ENCODE measurements around the gene NOS1AP. TPM values are rescaled to one million over a fixed set of nuclear protein-coding genes. Genes with fewer than 3 reads are reported as not detected.

Gene NOS1AP
- total RNA-seq, 2 donors from 2014 or later: 3.1 to 4.0 TPM

DNA sequence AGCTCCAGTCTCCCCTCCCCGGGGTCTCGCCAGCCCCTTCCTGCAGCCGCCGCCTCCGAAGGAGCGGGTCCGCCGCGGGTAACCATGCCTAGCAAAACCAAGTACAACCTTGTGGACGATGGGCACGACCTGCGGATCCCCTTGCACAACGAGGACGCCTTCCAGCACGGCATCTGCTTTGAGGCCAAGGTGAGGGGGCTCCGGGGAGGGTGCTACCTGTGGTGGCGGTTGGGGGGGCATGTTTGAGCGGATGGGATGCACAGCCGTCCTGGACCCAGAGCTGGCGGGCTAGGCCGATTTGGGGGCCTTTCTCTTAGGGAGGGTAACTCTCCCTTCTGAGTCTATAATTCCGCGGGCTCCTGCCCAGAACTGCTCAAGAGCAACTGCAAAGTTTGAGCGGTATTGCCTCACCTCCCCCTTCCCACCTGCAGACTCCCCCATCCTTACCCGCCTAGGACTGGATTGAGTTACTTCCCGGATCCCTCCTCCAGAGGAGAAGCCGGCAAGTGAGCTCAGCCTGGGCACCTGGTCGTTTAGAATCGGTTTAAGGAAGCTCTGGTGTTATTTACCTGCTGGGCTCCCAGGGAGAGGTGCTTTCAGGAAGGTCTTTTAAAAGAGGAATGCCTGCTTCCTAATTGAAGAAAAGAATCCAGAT lies 730 bp downstream of the NOS1AP start:
- DNase-seq (peak; percentile 38 to 65 (median 57)), ATAC-seq (peak; percentile 53)
- peak overlapping the region; percentile 65 to 92 (median 78) for H3K27ac ChIP-seq
- peaks cover 24% of the 10 kb centered on the region for H3K4me1 ChIP-seq
- intact Hi-C loops (cut with DNase I): no loop called here
- TF ChIP-seq POLR2A (IDR thresholded peaks at IDR 0.05): peak in 2 of 3 donors; percentile 48 to 54
- TF ChIP-seq, protein P1, sequence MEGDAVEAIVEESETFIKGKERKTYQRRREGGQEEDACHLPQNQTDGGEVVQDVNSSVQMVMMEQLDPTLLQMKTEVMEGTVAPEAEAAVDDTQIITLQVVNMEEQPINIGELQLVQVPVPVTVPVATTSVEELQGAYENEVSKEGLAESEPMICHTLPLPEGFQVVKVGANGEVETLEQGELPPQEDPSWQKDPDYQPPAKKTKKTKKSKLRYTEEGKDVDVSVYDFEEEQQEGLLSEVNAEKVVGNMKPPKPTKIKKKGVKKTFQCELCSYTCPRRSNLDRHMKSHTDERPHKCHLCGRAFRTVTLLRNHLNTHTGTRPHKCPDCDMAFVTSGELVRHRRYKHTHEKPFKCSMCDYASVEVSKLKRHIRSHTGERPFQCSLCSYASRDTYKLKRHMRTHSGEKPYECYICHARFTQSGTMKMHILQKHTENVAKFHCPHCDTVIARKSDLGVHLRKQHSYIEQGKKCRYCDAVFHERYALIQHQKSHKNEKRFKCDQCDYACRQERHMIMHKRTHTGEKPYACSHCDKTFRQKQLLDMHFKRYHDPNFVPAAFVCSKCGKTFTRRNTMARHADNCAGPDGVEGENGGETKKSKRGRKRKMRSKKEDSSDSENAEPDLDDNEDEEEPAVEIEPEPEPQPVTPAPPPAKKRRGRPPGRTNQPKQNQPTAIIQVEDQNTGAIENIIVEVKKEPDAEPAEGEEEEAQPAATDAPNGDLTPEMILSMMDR (IDR thresholded peaks at IDR 0.05): no peak
- H3K27me3 ChIP-seq: no peaks in the 10 kb centered on the region
- H3K4me3 ChIP-seq: peak overlapping the region; percentile 15 to 33
- H3K9me3 ChIP-seq: no peaks in the 10 kb centered on the region
- 0 to 1% methylated on average over 15 to 29 of the region's 29 CpGs for WGBS, 2 donors
- H3K36me3 ChIP-seq (replicated peaks in 1 of 2; ENCODE audit: insufficient read depth in 1 of 2, low read depth in 2 of 2): no peaks in the 10 kb centered on the region

DNA sequence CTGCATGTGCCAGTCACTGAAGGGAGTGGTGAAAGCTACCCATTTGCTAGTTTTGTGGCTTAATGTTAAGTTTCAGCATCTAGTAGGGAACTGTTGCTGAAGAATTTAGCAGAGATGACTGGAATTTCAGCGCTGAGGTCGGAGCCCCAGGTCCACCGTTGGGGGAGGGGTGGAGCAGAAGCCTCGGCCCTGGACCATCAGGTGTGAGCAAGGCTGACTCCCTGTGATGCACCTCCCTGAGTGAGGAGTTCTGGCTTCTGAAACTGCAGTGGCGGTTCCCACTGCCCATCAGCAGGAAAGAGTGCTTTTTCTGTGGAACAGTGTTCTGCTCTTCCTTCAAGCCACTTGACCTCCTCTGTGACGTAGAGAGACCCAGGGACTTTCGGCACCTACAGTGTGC lies 1.3 kb downstream of the NOS1AP start:
- ATAC-seq: no peak
- no peak for TF ChIP-seq POLR2A (IDR thresholded peaks at IDR 0.05)
- TF ChIP-seq, protein P1 (IDR thresholded peaks at IDR 0.05): no peak
- H3K27me3 ChIP-seq: no peaks in the 10 kb centered on the region
- H3K4me3 ChIP-seq: no peak overlapping the region
- WGBS, 2 donors: 36 to 42% methylated on average over 6 to 7 of the region's 7 CpGs
- DNase-seq: peak in 2 of 4 donors; percentile 18 to 26
- H3K4me1 ChIP-seq: peaks cover 24% of the 10 kb centered on the region
- H3K9me3 ChIP-seq: no peaks in the 10 kb centered on the region
- no peaks in the 10 kb centered on the region for H3K36me3 ChIP-seq (replicated peaks in 1 of 2; ENCODE audit: insufficient read depth in 1 of 2, low read depth in 2 of 2)
- peak overlapping the region in 1 of 4 donors; percentile 92 for H3K27ac ChIP-seq
- intact Hi-C loops (cut with DNase I): no loop called here

DNA sequence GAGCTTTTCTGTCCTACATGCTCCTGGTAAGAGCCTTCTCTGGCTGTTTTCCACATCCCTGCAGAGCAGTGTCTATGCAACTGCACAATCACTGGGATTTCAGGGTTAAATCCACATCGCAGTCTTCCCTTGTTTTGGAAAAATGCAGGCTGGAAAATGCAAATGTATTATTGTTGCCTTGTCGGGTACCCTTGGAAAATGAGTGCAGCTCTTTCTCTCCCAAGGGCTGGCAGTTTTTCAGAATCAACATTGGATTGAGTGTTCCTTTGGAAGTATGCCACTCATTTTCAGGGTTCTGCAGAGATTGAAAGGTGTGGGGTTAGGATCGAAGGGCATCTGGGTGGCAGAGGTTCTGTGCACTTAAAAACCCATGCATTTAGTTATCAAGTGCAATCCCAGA lies 3.2 kb downstream of the NOS1AP start:
- Histone ChIP-seq H3K27ac (no peak overlapping the region), H3K4me1 (peaks cover 24% of the 10 kb centered on the region), H3K27me3 (no peaks in the 10 kb centered on the region), H3K36me3 (replicated peaks in 1 of 2; ENCODE audit: insufficient read depth in 1 of 2, low read depth in 2 of 2) (no peaks in the 10 kb centered on the region), H3K9me3 (no peaks in the 10 kb centered on the region), H3K4me3 (no peak overlapping the region)
- TF ChIP-seq POLR2A (IDR thresholded peaks at IDR 0.05): no peak
- TF ChIP-seq, protein P1 (IDR thresholded peaks at IDR 0.05): no peak
- 12 to 23% methylated on average over 3 of the region's 3 CpGs for WGBS, 2 donors
- DNase-seq (no peak), ATAC-seq (no peak)
- intact Hi-C loops (cut with DNase I): no loop called here

DNA sequence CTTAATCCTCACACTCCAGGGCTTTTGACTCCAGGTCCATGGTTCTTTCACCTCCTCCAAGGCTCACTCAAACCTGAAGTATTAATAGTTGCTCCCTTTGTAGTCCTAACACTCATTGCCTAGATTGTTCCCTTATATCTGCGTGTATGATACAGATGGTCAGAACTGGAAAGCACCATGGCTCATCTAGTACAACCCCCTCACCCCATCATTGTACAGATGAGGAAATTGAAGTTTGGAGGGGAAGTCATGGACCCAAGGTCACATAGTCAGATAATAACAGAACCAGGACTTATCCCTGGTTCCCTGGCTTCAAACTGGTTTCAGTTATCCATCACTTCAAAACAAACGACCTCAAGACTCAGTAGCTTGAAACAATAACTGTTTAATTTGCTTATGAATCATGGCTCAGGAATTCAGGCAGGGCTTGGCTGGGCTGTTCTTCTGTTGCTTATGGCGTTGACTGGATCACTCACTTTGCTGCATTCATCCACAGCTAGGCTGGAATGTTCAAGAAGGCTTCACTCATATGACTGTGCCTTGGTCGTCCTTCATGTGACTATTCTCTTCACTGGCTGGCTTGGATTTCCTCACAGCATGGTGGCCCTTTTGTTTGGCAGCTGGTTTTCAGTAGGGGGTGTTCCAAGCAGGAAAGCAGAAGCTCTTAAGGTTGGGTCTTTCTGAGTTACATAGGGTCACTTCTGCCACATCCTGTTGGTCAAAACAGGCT lies 5.0 kb downstream of the NOS1AP start:
- TF ChIP-seq, protein P1 (IDR thresholded peaks at IDR 0.05): no peak
- TF ChIP-seq POLR2A (IDR thresholded peaks at IDR 0.05): no peak
- Histone ChIP-seq H3K4me1 (peaks cover 24% of the 10 kb centered on the region), H3K27ac (no peak overlapping the region), H3K9me3 (no peaks in the 10 kb centered on the region), H3K27me3 (no peaks in the 10 kb centered on the region), H3K4me3 (no peak overlapping the region), H3K36me3 (replicated peaks in 1 of 2; ENCODE audit: insufficient read depth in 1 of 2, low read depth in 2 of 2) (no peaks in the 10 kb centered on the region)
- 81 to 85% methylated on average over 4 of the region's 4 CpGs for WGBS, 2 donors
- ATAC-seq: no peak
- intact Hi-C loops (cut with DNase I): no loop called here
- no peak for DNase-seq

Measured in body of pancreas (tissue), 4 donors.